Testis (tissue), 2 donors: Measurements from ENCODE around the gene FBL.

Source experiments
- POLR2A ChIP-seq: fragments of 450-650 bp; IDR thresholded peaks from one replicate; pipeline ENCODE4 v1.6.1; 2017; ENCODE audit warnings: antibody characterized with exemption, mild to moderate bottlenecking, moderate library complexity
- TF ChIP-seq, protein P1 (sequence below), 3 experiments: fragments of 450-650 bp in 2 of 3; fragments of 200-600 bp in 1 of 3; sonication (generic) in 1 of 3; IDR thresholded peaks; one replicate each; pipeline ENCODE4 v1.5.1; 2016 to 2019; ENCODE audit warnings: antibody characterized with exemption in 3 of 3, mild to moderate bottlenecking in 2 of 3, moderate library complexity in 1 of 3

DNA sequence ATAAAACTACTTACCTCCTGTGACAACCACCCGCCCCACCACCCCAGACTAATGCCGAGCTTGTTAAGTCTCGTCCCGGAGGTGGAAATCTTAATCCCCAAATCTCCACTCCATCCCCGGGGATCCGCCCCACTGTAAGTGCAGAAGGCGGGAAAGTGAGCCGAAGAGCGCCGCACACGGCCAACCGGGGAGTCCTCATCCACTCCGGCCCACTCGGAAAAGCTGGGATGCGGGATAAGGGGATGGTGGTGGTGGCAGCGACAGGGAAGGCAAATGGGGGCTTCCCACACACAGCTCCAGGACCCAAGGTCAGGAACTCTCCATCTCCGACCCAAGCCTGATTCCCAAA is 621 bp downstream of the FBL start:
- TF ChIP-seq, protein P1, sequence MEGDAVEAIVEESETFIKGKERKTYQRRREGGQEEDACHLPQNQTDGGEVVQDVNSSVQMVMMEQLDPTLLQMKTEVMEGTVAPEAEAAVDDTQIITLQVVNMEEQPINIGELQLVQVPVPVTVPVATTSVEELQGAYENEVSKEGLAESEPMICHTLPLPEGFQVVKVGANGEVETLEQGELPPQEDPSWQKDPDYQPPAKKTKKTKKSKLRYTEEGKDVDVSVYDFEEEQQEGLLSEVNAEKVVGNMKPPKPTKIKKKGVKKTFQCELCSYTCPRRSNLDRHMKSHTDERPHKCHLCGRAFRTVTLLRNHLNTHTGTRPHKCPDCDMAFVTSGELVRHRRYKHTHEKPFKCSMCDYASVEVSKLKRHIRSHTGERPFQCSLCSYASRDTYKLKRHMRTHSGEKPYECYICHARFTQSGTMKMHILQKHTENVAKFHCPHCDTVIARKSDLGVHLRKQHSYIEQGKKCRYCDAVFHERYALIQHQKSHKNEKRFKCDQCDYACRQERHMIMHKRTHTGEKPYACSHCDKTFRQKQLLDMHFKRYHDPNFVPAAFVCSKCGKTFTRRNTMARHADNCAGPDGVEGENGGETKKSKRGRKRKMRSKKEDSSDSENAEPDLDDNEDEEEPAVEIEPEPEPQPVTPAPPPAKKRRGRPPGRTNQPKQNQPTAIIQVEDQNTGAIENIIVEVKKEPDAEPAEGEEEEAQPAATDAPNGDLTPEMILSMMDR (IDR thresholded peaks at IDR 0.05), result no peak
- no peak for TF ChIP-seq POLR2A
